SJSA1 (cell line): Measurements from ENCODE around the gene ARHGEF3. TPM values are rescaled to one million over a fixed set of nuclear protein-coding genes. Genes with fewer than 3 reads are reported as not detected.

Experiments
- DNase-seq, 2 experiments: peaks; one replicate each; pipeline ENCODE4 v3.0.0-alpha.2; 2015 to 2020; ENCODE audit warnings: low spot score in 2 of 2, low read depth in 1 of 2
- H3K27ac ChIP-seq: fragments of 250-450 bp; sonication (Bioruptor Pico); 2 replicates; pipeline ENCODE4 v1.5.1; 2020; ENCODE audit warnings: mild to moderate bottlenecking, moderate library complexity
- H3K27me3 ChIP-seq: fragments of 250-450 bp; sonication (Bioruptor Pico); replicated peaks from 2 replicates; pipeline ENCODE4 v1.5.1; 2020; ENCODE audit warnings: mild to moderate bottlenecking, moderate library complexity
- H3K36me3 ChIP-seq: fragments of 250-450 bp; sonication (Bioruptor Pico); 2 replicates; pipeline ENCODE4 v1.5.1; 2020; ENCODE audit warnings: mild to moderate bottlenecking
- H3K4me1 ChIP-seq: fragments of 250-450 bp; sonication (Bioruptor Pico); replicated peaks from 2 replicates; pipeline ENCODE4 v1.6.1; 2021; ENCODE audit warnings: mild to moderate bottlenecking
- H3K4me3 ChIP-seq: fragments of 250-450 bp; sonication (Bioruptor Pico); 2 replicates; pipeline ENCODE4 v1.5.1; 2020; ENCODE audit warnings: mild to moderate bottlenecking
- H3K9me3 ChIP-seq: fragments of 250-450 bp; sonication (Bioruptor Pico); replicated peaks from 2 replicates; pipeline ENCODE4 v1.5.1; 2020; ENCODE audit warnings: mild to moderate bottlenecking
- total RNA-seq: library from RNA; depleted of rRNA; stranded (reverse); fragments of >200 nt; shearing (Covaris generic); gene quantifications from 2 replicates; pipeline ENCODE4 v1.2.3, GENCODE V29; 2014

Gene ARHGEF3
- total RNA-seq, 1 experiment from 2014 or later = 2.2 TPM

DNA sequence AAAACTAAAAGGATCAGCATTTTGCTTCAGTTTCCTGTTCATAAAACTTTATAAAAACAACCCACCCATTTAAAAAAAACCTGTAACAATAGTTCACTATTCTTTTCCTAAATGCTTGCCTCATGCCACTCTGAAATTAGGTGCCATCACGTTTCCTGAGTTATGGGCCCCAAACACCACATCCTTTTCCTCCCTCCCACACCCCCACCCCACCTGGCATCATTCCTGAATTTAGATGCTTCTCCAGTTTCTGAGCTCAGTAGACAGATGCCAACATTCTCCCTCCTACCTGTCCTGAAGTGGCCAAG is 11.9 kb upstream of the ARHGEF3 start:
- Histone ChIP-seq H3K9me3 (no peaks in the 10 kb centered on the region), H3K4me3 (no peak overlapping the region), H3K36me3 (no peaks in the 10 kb centered on the region), H3K27me3 (no peaks in the 10 kb centered on the region), H3K4me1 (no peaks in the 10 kb centered on the region), H3K27ac (no peak overlapping the region)
- no peak for DNase-seq

DNA sequence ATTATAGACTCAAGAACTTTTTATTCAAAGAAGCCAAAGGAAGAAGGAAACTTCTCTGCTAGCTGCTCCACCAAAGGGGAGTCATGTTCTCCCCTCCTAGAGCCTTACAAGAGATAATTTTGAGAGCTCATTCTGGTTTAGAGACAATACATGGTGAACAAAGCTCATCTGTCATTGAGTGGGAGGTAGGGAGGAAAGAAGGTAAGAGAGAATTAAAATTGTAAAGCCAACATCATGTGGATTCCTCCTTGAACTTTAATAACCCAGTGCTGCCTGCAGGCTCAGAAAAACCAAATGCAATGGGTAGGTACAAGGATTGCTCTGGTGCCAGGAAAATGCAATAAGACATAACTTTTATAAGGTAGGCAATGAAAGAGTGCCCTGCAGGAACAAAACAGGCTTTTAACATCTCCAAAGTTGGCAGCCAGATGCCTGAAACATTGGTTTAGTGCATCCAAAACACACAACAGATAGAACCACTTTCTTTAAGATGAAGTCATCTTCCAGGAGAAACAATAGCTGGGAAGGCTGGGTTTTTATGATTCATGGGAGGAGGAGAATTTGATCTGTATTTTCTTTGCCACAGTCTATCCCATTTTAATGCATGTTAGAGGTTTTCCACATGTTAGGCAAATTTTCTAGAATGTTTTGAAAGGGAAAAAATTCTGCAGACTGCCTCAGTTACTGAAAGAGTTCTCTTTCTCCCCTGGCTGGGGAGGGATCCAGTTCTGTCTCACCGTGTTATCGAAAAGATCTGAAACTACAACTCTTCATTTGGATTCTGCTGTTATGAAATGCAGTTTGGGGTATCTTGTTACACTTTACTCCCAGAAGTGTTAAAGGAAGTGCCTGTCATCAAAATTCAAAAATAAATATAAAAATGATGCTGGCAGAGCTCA is 11.3 kb upstream of the ARHGEF3 start:
- H3K27ac ChIP-seq = no peak overlapping the region

DNA sequence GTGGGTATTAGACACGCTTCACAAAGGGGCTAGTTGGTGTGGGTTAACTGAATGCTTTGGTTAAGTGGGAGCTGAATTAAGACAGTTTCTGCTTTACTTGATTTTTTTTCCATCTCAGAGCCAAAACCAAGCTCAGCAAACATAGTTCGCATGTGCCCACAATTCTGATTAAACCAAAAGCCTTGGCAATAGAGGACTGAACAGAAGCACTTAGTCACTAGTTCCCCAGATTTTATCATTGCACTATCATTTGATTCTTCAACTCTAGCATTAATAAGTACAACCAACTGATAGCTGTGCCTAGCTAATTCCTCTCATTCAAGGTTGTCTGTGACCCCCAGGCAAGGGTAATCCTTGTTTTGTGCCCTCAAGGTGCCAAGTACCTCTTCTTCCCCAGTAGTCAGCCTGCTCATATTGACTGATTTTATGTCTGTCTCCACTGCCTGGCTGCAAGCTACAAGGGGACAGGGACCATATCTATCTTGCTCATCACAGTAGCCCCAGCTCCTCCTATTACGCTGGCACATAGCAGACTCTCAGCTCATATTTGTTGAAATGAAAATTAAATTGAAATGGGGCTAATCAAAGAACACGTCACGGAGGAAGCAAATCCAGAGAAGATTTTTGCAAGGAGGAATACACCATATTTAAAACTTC is 9.9 kb upstream of the ARHGEF3 start:
- Histone ChIP-seq H3K27ac (no peak overlapping the region), H3K4me1 (no peaks in the 10 kb centered on the region), H3K9me3 (no peaks in the 10 kb centered on the region), H3K27me3 (no peaks in the 10 kb centered on the region), H3K36me3 (no peaks in the 10 kb centered on the region), H3K4me3 (no peak overlapping the region)
- DNase-seq = no peak

More for the DNA sequence above, 11.3 kb upstream of the ARHGEF3 start:
- H3K9me3 ChIP-seq = no peaks in the 10 kb centered on the region
- no peaks in the 10 kb centered on the region for H3K4me1 ChIP-seq
- H3K27me3 ChIP-seq = no peaks in the 10 kb centered on the region
- no peak overlapping the region for H3K4me3 ChIP-seq
- H3K36me3 ChIP-seq = no peaks in the 10 kb centered on the region
- no peak for DNase-seq

DNA sequence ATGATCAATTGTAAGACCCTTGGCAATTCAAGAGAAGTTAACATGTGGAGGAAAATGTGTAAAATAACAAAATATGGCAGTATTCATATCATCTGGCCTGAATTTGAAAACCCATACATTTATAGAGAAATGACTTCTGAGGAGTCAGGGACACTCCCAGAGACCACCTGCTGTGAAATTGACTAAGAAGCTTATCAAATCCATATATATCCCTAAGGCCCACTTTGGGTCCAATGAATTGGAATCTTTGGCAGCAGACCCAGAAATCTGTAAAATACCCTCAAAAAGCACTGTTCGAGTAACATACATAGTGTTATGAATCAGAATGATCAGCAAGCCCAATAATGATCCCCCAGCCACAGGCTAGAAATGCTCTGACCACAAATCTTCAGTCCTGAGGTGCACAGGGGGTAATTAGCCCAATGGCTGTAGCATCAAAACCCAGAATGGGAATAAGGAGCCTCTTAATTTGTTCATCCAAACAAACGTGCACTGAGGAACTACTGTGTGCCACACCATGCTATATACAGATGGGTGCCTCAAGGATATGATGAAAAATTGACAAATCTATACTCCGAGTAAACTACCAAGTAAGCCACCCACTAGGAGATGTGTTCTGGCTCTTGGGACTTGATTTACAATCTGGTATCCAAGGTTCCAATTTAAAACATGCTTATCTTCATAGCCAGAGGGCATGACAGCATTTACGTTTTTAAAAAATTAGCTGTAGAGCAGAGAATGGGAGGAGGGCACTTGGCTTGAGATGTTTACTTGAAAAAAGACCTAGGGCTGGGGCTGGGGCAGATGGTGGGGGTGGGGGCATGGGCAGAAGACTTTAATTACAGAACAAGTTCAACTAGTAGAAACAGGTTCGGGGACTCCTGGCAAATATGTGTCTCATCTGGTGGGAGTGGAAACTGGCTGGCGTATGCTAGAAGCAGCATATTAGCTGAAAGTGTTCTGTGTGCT is 9.1 kb upstream of the ARHGEF3 start:
- Histone ChIP-seq H3K4me1 (no peaks in the 10 kb centered on the region), H3K9me3 (no peaks in the 10 kb centered on the region)

DNA sequence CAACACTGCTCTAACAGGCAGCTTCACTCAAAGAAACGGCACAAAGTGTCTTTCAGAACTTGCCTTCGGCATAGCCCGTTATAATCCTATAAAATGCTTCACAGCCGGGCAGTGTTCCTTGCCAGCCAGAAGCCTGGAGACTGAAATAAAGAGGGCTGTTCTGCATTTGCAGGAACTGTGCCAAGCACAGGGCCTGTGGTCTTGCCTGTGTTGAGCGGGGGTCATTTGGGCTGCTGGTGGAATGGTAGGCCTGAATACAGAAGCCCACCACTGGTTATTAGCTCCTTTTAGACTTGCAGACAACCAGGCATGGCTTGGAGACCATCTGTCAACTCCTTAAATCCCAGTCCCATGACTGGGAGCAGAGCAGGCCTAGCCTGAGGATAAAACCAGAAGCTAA is 4.7 kb upstream of the ARHGEF3 start:
- Histone ChIP-seq H3K27ac (no peak overlapping the region), H3K9me3 (no peaks in the 10 kb centered on the region), H3K36me3 (no peaks in the 10 kb centered on the region), H3K4me3 (no peak overlapping the region), H3K4me1 (peaks cover 6% of the 10 kb centered on the region; the same call in 1 of the 2 replicates), H3K27me3 (no peaks in the 10 kb centered on the region)
- DNase-seq = no peak

More for the DNA sequence above, 9.1 kb upstream of the ARHGEF3 start:
- no peak for DNase-seq
- Histone ChIP-seq H3K4me3 (no peak overlapping the region), H3K27ac (no peak overlapping the region), H3K36me3 (no peaks in the 10 kb centered on the region), H3K27me3 (no peaks in the 10 kb centered on the region)

DNA sequence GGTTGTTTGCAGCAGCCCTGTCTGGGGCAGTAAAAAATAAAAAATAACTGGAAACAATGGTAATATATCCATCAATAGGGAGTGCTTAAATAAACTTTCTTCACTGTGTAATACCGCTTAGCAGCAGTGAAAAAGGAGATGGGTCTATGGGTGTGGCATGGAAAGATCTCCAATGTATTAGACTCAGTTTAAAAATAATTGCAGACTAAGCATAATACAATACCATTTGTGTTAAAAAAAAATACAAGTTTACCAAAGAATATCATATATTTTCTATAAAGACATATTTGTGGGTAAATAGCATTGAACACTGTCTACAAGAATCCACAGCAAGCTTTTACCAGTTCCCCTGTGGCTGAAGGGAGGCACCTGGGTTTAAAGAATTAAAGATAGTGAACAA is 1.0 kb upstream of the ARHGEF3 start:
- H3K9me3 ChIP-seq = no peaks in the 10 kb centered on the region
- H3K27me3 ChIP-seq = no peaks in the 10 kb centered on the region
- no peak for DNase-seq
- H3K36me3 ChIP-seq = no peaks in the 10 kb centered on the region
- peaks cover 10% of the 10 kb centered on the region; the same call in 1 of the 2 replicates for H3K4me1 ChIP-seq
- H3K4me3 ChIP-seq = no peak overlapping the region
- no peak overlapping the region for H3K27ac ChIP-seq

DNA sequence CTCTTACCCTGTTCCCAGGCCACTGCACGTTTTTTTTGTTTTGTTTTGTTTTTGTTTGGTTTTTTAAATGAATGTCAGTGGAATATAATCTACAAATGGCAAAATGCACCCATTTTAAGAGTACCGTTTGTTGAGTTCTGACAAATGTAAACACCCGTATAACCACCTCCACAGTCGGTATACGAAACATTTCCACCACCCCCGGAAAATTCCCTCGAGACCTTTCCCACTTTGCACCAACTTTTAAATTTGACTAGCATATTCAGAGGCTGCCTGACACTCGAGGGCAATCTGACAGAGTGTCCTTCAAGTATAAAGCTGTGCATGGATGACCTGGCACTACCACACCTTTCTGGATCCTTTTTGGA is 613 bp upstream of the ARHGEF3 start:
- Histone ChIP-seq H3K4me3 (peak overlapping the region; percentile 55), H3K9me3 (no peaks in the 10 kb centered on the region), H3K27me3 (no peaks in the 10 kb centered on the region), H3K4me1 (peaks cover 10% of the 10 kb centered on the region; the same call in 1 of the 2 replicates), H3K27ac (no peak overlapping the region), H3K36me3 (no peaks in the 10 kb centered on the region)
- DNase-seq = no peak

DNA sequence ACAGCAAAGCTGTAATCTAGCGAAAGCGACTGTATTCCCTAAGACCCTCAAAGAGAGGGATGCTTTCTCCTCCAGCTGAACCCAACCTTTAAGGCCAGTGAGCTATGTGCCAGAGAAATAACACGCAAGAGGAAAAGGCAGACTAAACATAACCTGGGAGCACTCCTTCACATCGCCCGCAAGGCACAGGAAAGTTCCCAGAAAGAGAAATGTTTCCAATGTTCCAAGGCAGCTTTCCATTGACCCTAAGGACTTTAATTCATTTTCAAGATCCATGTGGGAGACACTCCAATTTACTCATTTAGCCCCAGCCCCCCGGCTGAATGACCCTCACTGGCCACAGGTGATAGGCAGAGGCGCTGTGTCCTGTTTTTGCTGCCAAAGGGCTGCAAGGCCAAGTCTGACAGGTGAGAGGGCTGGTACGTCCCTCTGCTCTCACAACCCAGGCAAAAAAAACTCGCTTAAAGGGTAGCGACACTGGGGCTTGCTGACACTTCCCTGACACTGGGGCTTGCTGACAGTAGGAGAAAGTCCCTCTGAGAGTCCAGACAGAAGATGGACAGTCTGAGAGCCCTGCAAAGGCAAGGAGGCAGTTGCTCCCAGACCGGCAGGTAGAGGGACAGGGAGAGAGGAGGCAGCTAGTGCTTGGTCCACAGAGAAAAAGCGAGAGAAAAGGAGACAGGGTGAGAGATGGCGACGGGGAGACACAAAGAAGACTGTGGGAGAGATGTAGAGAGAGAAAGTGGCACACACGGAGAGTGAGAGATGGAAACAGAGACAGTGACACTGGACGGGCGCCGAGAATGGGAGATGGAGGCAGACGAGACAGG is 702 bp downstream of the ARHGEF3 start:
- peak overlapping the region; percentile 55 for H3K4me3 ChIP-seq
- no peaks in the 10 kb centered on the region for H3K9me3 ChIP-seq
- no peak overlapping the region for H3K27ac ChIP-seq
- no peaks in the 10 kb centered on the region for H3K27me3 ChIP-seq
- DNase-seq = no peak
- H3K4me1 ChIP-seq = peaks cover 10% of the 10 kb centered on the region; the same call in 1 of the 2 replicates
- H3K36me3 ChIP-seq = no peaks in the 10 kb centered on the region

DNA sequence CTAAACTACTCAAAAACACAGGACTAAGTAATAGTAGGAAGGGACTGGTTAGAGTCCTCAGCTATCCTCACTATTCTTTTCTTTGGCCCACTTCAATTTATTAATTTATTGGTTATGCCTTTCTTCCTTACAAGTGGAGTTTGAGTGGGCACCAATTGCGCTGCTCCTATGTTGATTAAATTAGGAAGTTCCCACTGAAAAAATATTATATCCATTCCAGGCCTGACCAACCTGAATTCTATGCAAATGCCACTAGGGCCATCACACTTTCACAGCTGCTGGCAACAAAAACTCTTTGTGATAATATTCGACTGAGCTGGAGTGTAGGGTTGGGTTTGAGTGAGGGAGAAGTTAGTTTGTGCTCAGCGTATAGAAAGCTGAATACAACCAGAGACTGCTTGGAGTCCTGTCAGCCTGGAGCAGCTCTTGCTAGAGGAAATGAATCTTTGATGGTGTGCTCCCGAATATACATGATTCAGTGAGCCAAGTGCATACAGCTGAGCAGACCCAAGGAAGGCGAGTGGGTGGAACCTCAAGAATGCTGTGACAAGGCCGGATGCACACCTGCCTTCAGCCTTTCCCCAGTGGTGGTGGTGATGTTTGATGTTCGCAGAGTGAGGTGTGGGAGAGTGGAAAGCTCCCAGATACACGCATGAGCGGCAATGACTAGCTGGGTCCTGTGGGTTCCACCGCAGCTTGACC is 1.5 kb downstream of the ARHGEF3 start:
- Histone ChIP-seq H3K27me3 (no peaks in the 10 kb centered on the region), H3K27ac (no peak overlapping the region), H3K4me1 (peaks cover 5% of the 10 kb centered on the region; the same call in 1 of the 2 replicates), H3K36me3 (no peaks in the 10 kb centered on the region), H3K4me3 (no peak overlapping the region), H3K9me3 (no peaks in the 10 kb centered on the region)
- no peak for DNase-seq

DNA sequence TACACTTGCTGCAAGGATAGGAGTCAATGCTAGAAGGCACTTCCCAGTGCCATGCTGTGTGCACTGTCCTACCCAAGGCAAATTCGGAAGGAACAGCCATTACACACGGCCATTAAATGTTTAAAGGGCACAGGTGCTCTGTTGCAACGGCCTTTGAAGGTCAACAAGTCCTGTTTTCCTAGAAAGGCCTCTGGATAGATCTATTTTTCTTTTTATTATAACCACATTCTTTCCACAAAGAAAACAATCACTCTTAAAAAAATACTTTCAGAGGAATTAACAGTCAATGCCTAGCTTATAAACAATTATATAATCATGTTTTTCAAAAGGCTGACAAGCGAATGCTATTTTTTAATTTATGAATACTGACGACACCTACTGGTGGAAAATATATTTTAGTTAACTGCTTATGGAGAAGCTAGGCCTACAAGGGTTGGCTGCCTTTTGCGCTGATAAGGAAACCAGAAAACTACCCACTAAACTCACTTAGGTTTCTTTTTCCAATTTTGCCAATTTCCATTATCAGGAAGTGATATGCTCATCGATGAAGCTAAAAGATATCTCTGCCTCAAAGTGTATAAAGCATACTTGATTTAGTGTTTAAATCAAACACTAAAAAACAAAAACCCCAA is 2.4 kb downstream of the ARHGEF3 start:
- H3K27ac ChIP-seq = no peak overlapping the region
- 0 out of 2 replicates have a peak, but pooled peaks cover 5% of the 10 kb centered on the region for H3K4me1 ChIP-seq
- H3K36me3 ChIP-seq = no peaks in the 10 kb centered on the region
- no peak overlapping the region for H3K4me3 ChIP-seq
- no peaks in the 10 kb centered on the region for H3K9me3 ChIP-seq
- H3K27me3 ChIP-seq = no peaks in the 10 kb centered on the region
- DNase-seq = peak in 1 of 2 experiments; percentile 11

DNA sequence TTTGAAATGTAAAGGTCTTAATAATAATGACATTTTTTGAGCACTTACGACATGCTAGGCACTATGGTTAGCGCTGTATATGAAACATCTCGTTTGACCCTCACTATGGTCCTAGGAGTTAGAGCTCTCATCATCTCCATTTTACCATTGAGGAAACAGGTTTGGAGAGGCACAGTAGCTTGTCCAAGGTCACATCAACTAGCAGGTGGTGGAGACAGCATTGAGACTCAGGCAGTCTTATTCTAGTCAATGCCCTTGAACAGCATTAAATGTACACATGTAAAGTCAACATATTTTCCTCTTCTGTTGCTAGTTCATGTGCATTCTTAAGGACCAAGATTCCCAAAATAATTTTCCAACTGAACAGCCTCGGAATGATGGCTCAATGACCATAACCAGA is 4.8 kb downstream of the ARHGEF3 start:
- no peak overlapping the region for H3K27ac ChIP-seq
- H3K4me1 ChIP-seq = 0 out of 2 replicates have a peak, but pooled peaks cover 5% of the 10 kb centered on the region
- H3K27me3 ChIP-seq = no peaks in the 10 kb centered on the region
- no peaks in the 10 kb centered on the region for H3K36me3 ChIP-seq
- no peaks in the 10 kb centered on the region for H3K9me3 ChIP-seq
- H3K4me3 ChIP-seq = no peak overlapping the region
- no peak for DNase-seq

DNA sequence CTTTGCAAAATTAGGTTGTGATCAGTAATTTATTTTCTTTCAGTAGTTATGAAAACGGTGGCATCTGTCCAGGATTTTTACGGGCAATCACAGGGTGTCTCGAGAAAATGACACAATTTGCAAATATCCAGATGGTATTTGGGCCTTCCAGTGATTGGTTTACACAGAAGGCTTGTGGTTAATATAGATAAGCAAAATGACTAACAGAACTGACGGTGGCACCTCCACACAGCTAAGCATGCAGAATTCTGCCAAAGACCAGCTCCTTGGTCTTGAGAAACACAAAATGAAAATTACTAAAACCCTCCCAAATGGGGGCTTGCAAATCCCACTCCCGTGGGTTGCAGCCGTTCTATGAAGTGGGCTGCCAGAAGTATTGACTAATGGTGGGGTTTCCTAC is 5.5 kb downstream of the ARHGEF3 start:
- no peak for DNase-seq
- Histone ChIP-seq H3K4me1 (0 out of 2 replicates have a peak, but pooled peaks cover 1% of the 10 kb centered on the region), H3K4me3 (no peak overlapping the region), H3K36me3 (no peaks in the 10 kb centered on the region), H3K27me3 (no peaks in the 10 kb centered on the region), H3K9me3 (no peaks in the 10 kb centered on the region), H3K27ac (no peak overlapping the region)
